Endothelial cell of umbilical vein (primary cell): Measurements from ENCODE around the gene NFATC2. TPM values are rescaled to one million over a fixed set of nuclear protein-coding genes. Genes with fewer than 3 reads are reported as not detected.

ENCODE experiments used
- BruUV-seq: library from RNA; stranded (reverse); fragments of 400-500 nt; replicated peaks from 2 replicates; lab custom pipeline; 2021; lab: Mats Ljungman, UMichigan
- CTCF ChIA-PET: fragments of 300-600, 350-600 bp; sonication (Branson Sonifier 250); formaldehyde crosslinking; loops from one replicate; lab custom pipeline; 2021; ENCODE audit warnings: antibody characterized with exemption, inconsistent platforms; lab: Charles Lee
- POLR2A ChIA-PET: fragments of 300-600, 350-600 bp; sonication (Branson Sonifier 250); formaldehyde crosslinking; loops from one replicate; lab custom pipeline; 2021; ENCODE audit warnings: antibody characterized with exemption, inconsistent platforms; lab: Charles Lee
- DNase-seq: peaks from one replicate; pipeline ENCODE4 v3.0.0-alpha.2; 2011; ENCODE audit warnings: low read depth, low spot score
- FAIRE-seq: peaks from 2 replicates; lab custom pipeline; 2011; peaks lifted over from hg19 to GRCh38; lab: Jason Lieb, UNC
- H2AFZ ChIP-seq: 2 replicates; pipeline ENCODE4 v1.6.0; 2012; ENCODE audit warnings: low read depth, low read length, control low read depth, inconsistent platforms
- H3K27ac ChIP-seq: 2 replicates; pipeline ENCODE4 v1.5.1; 2011; ENCODE audit warnings: low read depth, mild to moderate bottlenecking, control low read depth, low read length, moderate library complexity; ENCODE audit not compliant: insufficient read depth
- H3K27me3 ChIP-seq, 2 experiments: 2 replicates each; pipeline versions ENCODE4 v1.6.0 to v1.6.1; 2011; ENCODE audit warnings: low read length in 2 of 2, mixed read lengths in 1 of 2; ENCODE audit not compliant: control insufficient read depth in 2 of 2, insufficient read depth in 2 of 2
- H3K36me3 ChIP-seq, 2 experiments: 2 replicates in 1 of 2; 3 replicates in 1 of 2; pipeline ENCODE4 v1.5.1; 2011; ENCODE audit warnings: low read length in 2 of 2, mild to moderate bottlenecking in 1 of 2, moderate library complexity in 1 of 2; ENCODE audit not compliant: control insufficient read depth in 2 of 2, insufficient read depth in 2 of 2; ENCODE audit errors: extremely low read depth in 1 of 2
- H3K4me1 ChIP-seq: 3 replicates; pipeline ENCODE4 v1.5.1; 2011; ENCODE audit warnings: mild to moderate bottlenecking, low read length; ENCODE audit not compliant: control insufficient read depth, insufficient read depth; ENCODE audit errors: extremely low read depth
- H3K4me2 ChIP-seq: 2 replicates; pipeline ENCODE4 v1.6.1; 2011; ENCODE audit warnings: low read length, control low read depth, mixed read lengths; ENCODE audit not compliant: insufficient read depth
- H3K4me3 ChIP-seq, 3 experiments: fragments of 200-600 bp in 1 of 3; sonication (generic), shearing (Covaris generic) in 1 of 3; replicated peaks in 1 of 3; 2 replicates each; pipeline ENCODE4 v1.5.1; 2011 to 2016; ENCODE audit warnings: control low read depth in 3 of 3, low read length in 3 of 3, mild to moderate bottlenecking in 2 of 3, inconsistent platforms in 1 of 3, low read depth in 1 of 3, moderate library complexity in 1 of 3; ENCODE audit not compliant: insufficient read depth in 1 of 3
- H3K79me2 ChIP-seq: 2 replicates; pipeline ENCODE4 v1.6.0; 2012; ENCODE audit warnings: low read length, inconsistent platforms; ENCODE audit not compliant: control insufficient read depth, insufficient read depth
- H3K9ac ChIP-seq: replicated peaks from 2 replicates; pipeline ENCODE3; 2011; ENCODE audit warnings: low read length, control low read depth; ENCODE audit not compliant: insufficient read depth; ENCODE audit errors: extremely low read depth
- H3K9me1 ChIP-seq: replicated peaks from 3 replicates; pipeline ENCODE4 v1.6.0; 2011; ENCODE audit warnings: mild to moderate bottlenecking, low read length; ENCODE audit not compliant: control insufficient read depth, insufficient read depth; ENCODE audit errors: extremely low read depth
- H3K9me3 ChIP-seq: replicated peaks from 2 replicates; pipeline ENCODE4 v1.5.1; 2012; ENCODE audit warnings: low read length, inconsistent platforms; ENCODE audit not compliant: control insufficient read depth, insufficient read depth
- H4K20me1 ChIP-seq: replicated peaks from 2 replicates; pipeline ENCODE3; 2011; ENCODE audit warnings: mild to moderate bottlenecking, low read length; ENCODE audit not compliant: control insufficient read depth, insufficient read depth; ENCODE audit errors: extremely low read depth
- CTCF ChIP-seq, 2 donors: IDR thresholded peaks; 1 replicate in 1 of 2; 2 replicates in 1 of 2; pipeline ENCODE4 v1.5.1; 2011; ENCODE audit warnings: low read length in 2 of 2, mild to moderate bottlenecking in 2 of 2, moderate library complexity in 2 of 2, control low read depth in 1 of 2, inconsistent platforms in 1 of 2, low read depth in 1 of 2; ENCODE audit not compliant: insufficient read depth in 1 of 2; ENCODE audit errors: extremely low read depth in 1 of 2
- EZH2 ChIP-seq: IDR thresholded peaks from 2 replicates; pipeline ENCODE4 v1.6.1; 2012; ENCODE audit warnings: borderline replicate concordance, low read depth, mild to moderate bottlenecking, moderate library complexity, low read length, inconsistent platforms; ENCODE audit not compliant: severe bottlenecking
- FOS ChIP-seq: IDR thresholded peaks from 2 replicates; pipeline ENCODE4 v1.6.1; 2011; ENCODE audit warnings: mild to moderate bottlenecking, low read length, moderate library complexity, borderline replicate concordance; ENCODE audit not compliant: insufficient read depth
- GATA2 ChIP-seq: IDR thresholded peaks from 2 replicates; pipeline ENCODE4 v1.7.0; 2011; ENCODE audit warnings: low read depth, mild to moderate bottlenecking, moderate library complexity, mixed read lengths, low read length; ENCODE audit not compliant: insufficient read length, insufficient read depth
- JUN ChIP-seq: IDR thresholded peaks from 2 replicates; pipeline ENCODE4 v1.6.1; 2011; ENCODE audit warnings: borderline replicate concordance, low read depth; ENCODE audit not compliant: insufficient read length, insufficient read depth
- MAX ChIP-seq: IDR thresholded peaks from 2 replicates; pipeline ENCODE4 v1.6.1; 2011; ENCODE audit not compliant: insufficient read depth, insufficient read length
- MYC ChIP-seq: IDR thresholded peaks from one replicate; pipeline ENCODE4 v1.6.1; 2011; ENCODE audit warnings: mild to moderate bottlenecking, low read depth, low read length
- POLR2A ChIP-seq: IDR thresholded peaks from 2 replicates; pipeline ENCODE4 v1.6.1; 2012; ENCODE audit warnings: low read depth, mild to moderate bottlenecking, control low read depth, low read length
- POLR2AphosphoS5 ChIP-seq: IDR thresholded peaks from 2 replicates; pipeline ENCODE4 v1.6.1; 2012; ENCODE audit warnings: low read depth, mild to moderate bottlenecking, control low read depth, low read length, moderate library complexity; ENCODE audit not compliant: insufficient read depth
- dilution Hi-C: fragments of 300-500 bp; cut with MboI; formaldehyde crosslinking; loops from one replicate; pipeline ENCODE4 v1.15.0; 2019; ENCODE audit warnings: low sequenced_read_pairs; ENCODE audit not compliant: extremely low pct_ligation_motif_present
- intact Hi-C: fragments of 100-400 bp; cut with micrococcal nuclease; formaldehyde crosslinking; loops from one replicate; pipeline ENCODE4 v1.10.0; 2022
- polyA plus RNA-seq, 4 experiments: library from polyadenylated mRNA; depleted of rRNA in 3 of 4; stranded (reverse) in 3 of 4; unstranded in 1 of 4; fragments of >200 nt; gene quantifications; 2 replicates each; pipeline versions ENCODE4 v1.2.1 to v1.2.3, GENCODE V29; 2011 to 2012; ENCODE audit warnings: missing spikeins in 1 of 4
- total RNA-seq: library from RNA; stranded (reverse); gene quantifications from 2 replicates; pipeline ENCODE4 v1.2.3, GENCODE V29; 2021

Gene NFATC2
- total and polyA plus RNA-seq, 2 donors (not counting 3 experiments of a cell fraction or from before 2014, with no cell fraction given), result 3.1 to 13.0 TPM

- Histone ChIP-seq H3K36me3 (no peaks in the 10 kb centered on the region), H3K9me1 (no peaks in the 10 kb centered on the region), H2AFZ (peak overlapping the region; percentile 14), H4K20me1 (no peaks in the 10 kb centered on the region), H3K9ac (peak overlapping the region; percentile 80), H3K27ac (peak overlapping the region; percentile 99), H3K9me3 (no peaks in the 10 kb centered on the region), H3K79me2 (no peaks in the 10 kb centered on the region), H3K4me2 (peak overlapping the region; percentile 40), H3K4me3 (no peak overlapping the region), H3K27me3 (no peaks in the 10 kb centered on the region), H3K4me1 (peaks cover 33% of the 10 kb centered on the region)
- DNase-seq (no peak), FAIRE-seq (no peak)
- no peak for TF ChIP-seq JUN
- no peak for TF ChIP-seq FOS
- TF ChIP-seq MAX, result no peak
- no peak for TF ChIP-seq GATA2
- TF ChIP-seq POLR2A, result no peak
- TF ChIP-seq MYC, result no peak
- no peak for TF ChIP-seq POLR2AphosphoS5
- TF ChIP-seq EZH2, result no peak
- no peak for TF ChIP-seq CTCF (IDR thresholded peaks at IDR 0.05; ENCODE audit: extremely low read depth in 1 of 2, insufficient read depth in 1 of 2, low read depth in 1 of 2, low read length in 2 of 2)
- BruUV-seq, result TSS peak; percentile 56
- intact Hi-C loops, result loop anchor here (10.0 kb wide), 1 partner anchor 399 kb away; the partner anchor contains the start of gene ATP9A
- POLR2A ChIA-PET, result no interaction called here
- dilution Hi-C loops, result no loop called here
- CTCF ChIA-PET, result interaction anchor here (1.0 to 1.3 kb wide), 3 partner anchors 40 to 229 kb away, joined by 3 to 4 read pairs (median 4); no protein-coding TSS in a partner anchor
These were observed 176.8 kb downstream of the NFATC2 start for GRCh38 chr20:51365670-51366069.
